T-helper 2 cell treated with Interferon-gamma antibody and Interleukin-4, amounts not matched to agents 5 μg/mL and 100 μg/mL, for 36 hours (primary cell): ENCODE measurements around the gene TRMT61A.

ENCODE experiments used
- DNase-seq: peaks from one replicate; pipeline ENCODE4 v3.0.0; 2021; ENCODE audit warnings: low spot score
- H3K27ac Mint-ChIP-seq: one replicate; pipeline ENCODE4 v1.8.0; 2021; ENCODE audit warnings: mild to moderate bottlenecking, mixed read lengths
- H3K27me3 Mint-ChIP-seq: one replicate; pipeline ENCODE4 v1.8.0; 2021; ENCODE audit warnings: low read depth, mixed read lengths
- H3K36me3 Mint-ChIP-seq: one replicate; pipeline ENCODE4 v1.8.0; 2021; ENCODE audit warnings: low read depth, mixed read lengths
- H3K4me1 Mint-ChIP-seq: one replicate; pipeline ENCODE4 v1.8.0; 2021; ENCODE audit warnings: low read depth, mixed read lengths
- H3K4me3 Mint-ChIP-seq: one replicate; pipeline ENCODE4 v1.8.0; 2022; ENCODE audit warnings: mild to moderate bottlenecking, moderate library complexity, mixed read lengths
- H3K9me3 Mint-ChIP-seq: one replicate; pipeline ENCODE4 v1.8.0; 2021; ENCODE audit warnings: mixed read lengths

Gene TRMT61A

GRCh38 chr14:103531421-103532215 is 2.6 kb downstream of the TRMT61A start:
- Mint-ChIP-seq H3K4me1 (peaks cover 13% of the 10 kb centered on the region), H3K27me3 (peaks cover 2% of the 10 kb centered on the region), H3K27ac (no peak overlapping the region), H3K9me3 (no peaks in the 10 kb centered on the region), H3K36me3 (peaks cover 3% of the 10 kb centered on the region), H3K4me3 (peak overlapping the region; percentile 8)
- no peak for DNase-seq

GRCh38 chr14:103532216-103533136 is 3.5 kb downstream of the TRMT61A start:
- Mint-ChIP-seq H3K36me3 (peaks cover 3% of the 10 kb centered on the region), H3K27ac (no peak overlapping the region), H3K4me1 (peaks cover 7% of the 10 kb centered on the region), H3K9me3 (no peaks in the 10 kb centered on the region), H3K27me3 (peaks cover 2% of the 10 kb centered on the region), H3K4me3 (no peak overlapping the region)
- no peak for DNase-seq

- H3K27ac Mint-ChIP-seq = no peak overlapping the region
- no peak for DNase-seq
- H3K9me3 Mint-ChIP-seq = no peaks in the 10 kb centered on the region
- H3K27me3 Mint-ChIP-seq = peaks cover 2% of the 10 kb centered on the region
- peaks cover 3% of the 10 kb centered on the region for H3K36me3 Mint-ChIP-seq
- peaks cover 6% of the 10 kb centered on the region for H3K4me1 Mint-ChIP-seq
- no peak overlapping the region for H3K4me3 Mint-ChIP-seq
Observed at GRCh38 chr14:103533137-103533998, 4.4 kb downstream of the TRMT61A start.

GRCh38 chr14:103533999-103534575 is 5.1 kb downstream of the TRMT61A start:
- no peak overlapping the region for H3K27ac Mint-ChIP-seq
- no peak for DNase-seq
- H3K4me1 Mint-ChIP-seq = peaks cover 6% of the 10 kb centered on the region
- peaks cover 2% of the 10 kb centered on the region for H3K27me3 Mint-ChIP-seq
- H3K9me3 Mint-ChIP-seq = no peaks in the 10 kb centered on the region
- H3K36me3 Mint-ChIP-seq = peaks cover 3% of the 10 kb centered on the region
- H3K4me3 Mint-ChIP-seq = no peak overlapping the region

GRCh38 chr14:103534576-103535061 is 5.6 kb downstream of the TRMT61A start:
- H3K36me3 Mint-ChIP-seq = peaks cover 3% of the 10 kb centered on the region
- H3K9me3 Mint-ChIP-seq = no peaks in the 10 kb centered on the region
- no peak for DNase-seq

GRCh38 chr14:103535081-103535890 is 6.3 kb downstream of the TRMT61A start:
- H3K36me3 Mint-ChIP-seq = peaks cover 1% of the 10 kb centered on the region
- H3K27me3 Mint-ChIP-seq = peaks cover 2% of the 10 kb centered on the region
- DNase-seq = no peak
- H3K4me1 Mint-ChIP-seq = peaks cover 4% of the 10 kb centered on the region
- H3K9me3 Mint-ChIP-seq = no peaks in the 10 kb centered on the region
- H3K4me3 Mint-ChIP-seq = no peak overlapping the region
- no peak overlapping the region for H3K27ac Mint-ChIP-seq

More at GRCh38 chr14:103534576-103535061, 5.6 kb downstream of the TRMT61A start:
- Mint-ChIP-seq H3K27ac (no peak overlapping the region), H3K4me3 (no peak overlapping the region), H3K27me3 (peaks cover 2% of the 10 kb centered on the region), H3K4me1 (peaks cover 6% of the 10 kb centered on the region)

GRCh38 chr14:103535891-103536565 is 7.0 kb downstream of the TRMT61A start:
- peaks cover 1% of the 10 kb centered on the region for H3K4me1 Mint-ChIP-seq
- H3K27me3 Mint-ChIP-seq = peaks cover 2% of the 10 kb centered on the region
- no peak overlapping the region for H3K4me3 Mint-ChIP-seq
- no peaks in the 10 kb centered on the region for H3K9me3 Mint-ChIP-seq
- no peak for DNase-seq
- no peaks in the 10 kb centered on the region for H3K36me3 Mint-ChIP-seq
- no peak overlapping the region for H3K27ac Mint-ChIP-seq

- DNase-seq = no peak
- no peak overlapping the region for H3K4me3 Mint-ChIP-seq
- H3K27me3 Mint-ChIP-seq = peaks cover 2% of the 10 kb centered on the region
- H3K9me3 Mint-ChIP-seq = no peaks in the 10 kb centered on the region
- no peaks in the 10 kb centered on the region for H3K4me1 Mint-ChIP-seq
- H3K36me3 Mint-ChIP-seq = no peaks in the 10 kb centered on the region
- no peak overlapping the region for H3K27ac Mint-ChIP-seq
Observed at GRCh38 chr14:103536693-103537092, 7.7 kb downstream of the TRMT61A start.

- Mint-ChIP-seq H3K4me1 (no peaks in the 10 kb centered on the region), H3K9me3 (no peaks in the 10 kb centered on the region), H3K36me3 (no peaks in the 10 kb centered on the region), H3K27me3 (peaks cover 2% of the 10 kb centered on the region), H3K27ac (no peak overlapping the region), H3K4me3 (no peak overlapping the region)
- no peak for DNase-seq
Observed at GRCh38 chr14:103537175-103537990, 8.4 kb downstream of the TRMT61A start.

GRCh38 chr14:103538291-103539055 is 9.5 kb downstream of the TRMT61A start:
- Mint-ChIP-seq H3K4me3 (no peak overlapping the region), H3K27me3 (peaks cover 2% of the 10 kb centered on the region), H3K36me3 (no peaks in the 10 kb centered on the region), H3K27ac (no peak overlapping the region), H3K9me3 (no peaks in the 10 kb centered on the region), H3K4me1 (no peaks in the 10 kb centered on the region)
- DNase-seq = no peak
